Measurements from ENCODE around the gene RPS29.

The RPS29 gene

DNA sequence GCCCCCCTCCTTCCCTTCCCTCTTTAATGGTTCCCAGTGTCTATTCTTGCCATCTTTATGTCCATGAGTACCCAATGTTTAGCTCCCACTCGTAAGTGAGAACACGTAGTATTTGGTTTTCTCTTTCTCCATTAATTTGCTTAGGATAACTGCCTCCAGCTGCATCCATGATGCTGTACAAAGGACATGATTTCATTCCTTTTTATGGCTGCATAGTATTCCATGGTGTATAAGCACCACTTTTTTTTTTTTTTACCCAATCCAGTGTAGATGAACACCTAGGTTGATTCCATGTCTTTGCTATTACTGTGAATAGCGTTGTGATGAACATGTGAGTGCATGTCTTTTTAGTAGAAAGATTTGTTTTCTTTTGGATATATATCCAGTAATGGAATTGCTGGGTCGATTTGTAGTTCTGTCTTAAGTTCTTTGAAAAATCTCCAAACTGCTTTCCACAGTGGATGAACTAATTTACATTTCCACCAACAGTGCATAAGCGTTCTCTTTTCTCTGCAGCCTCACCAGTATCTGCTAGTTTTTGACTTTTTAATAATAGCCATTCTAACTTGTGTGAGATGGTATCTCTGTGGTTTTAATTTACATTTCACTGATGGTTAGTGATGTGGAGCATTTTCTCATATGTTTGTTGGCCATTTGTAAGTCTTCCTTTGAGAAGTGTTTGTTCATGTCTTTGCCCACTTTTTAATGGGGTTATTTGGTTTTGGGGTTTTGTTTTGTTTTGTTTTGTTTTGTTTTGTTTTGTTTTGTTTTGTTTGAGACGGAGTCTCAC is 26.0 kb downstream of the RPS29 start:
- H3K36me3 ChIP-seq (ENCODE audit: insufficient read depth, low read length) = no peaks in the 10 kb centered on the region
- no peaks in the 10 kb centered on the region for H3K9me3 ChIP-seq (ENCODE audit: low read length)
- H2AFZ ChIP-seq (ENCODE audit: low read length) = no peak overlapping the region
- H3K4me3 ChIP-seq (ENCODE audit: low read depth, low read length, poor library complexity, severe bottlenecking) = no peak overlapping the region
- H3K27ac ChIP-seq (ENCODE audit: low read depth, low read length, poor library complexity, severe bottlenecking) = no peak overlapping the region
- H3K4me1 ChIP-seq (ENCODE audit: insufficient read depth, low read length, severe bottlenecking) = no peaks in the 10 kb centered on the region
- no peaks in the 10 kb centered on the region for H4K20me1 ChIP-seq (ENCODE audit: insufficient read depth, low read length)
- H3K9ac ChIP-seq (ENCODE audit: low read length) = no peak overlapping the region
- no peak overlapping the region for H3K4me2 ChIP-seq (ENCODE audit: low read length)
- no peaks in the 10 kb centered on the region for H3K79me2 ChIP-seq (ENCODE audit: insufficient read depth, low read length)
- no peak for TF ChIP-seq EZH2 (IDR thresholded peaks at IDR 0.05; ENCODE audit: borderline replicate concordance, low read length)
- TF ChIP-seq, protein P1, sequence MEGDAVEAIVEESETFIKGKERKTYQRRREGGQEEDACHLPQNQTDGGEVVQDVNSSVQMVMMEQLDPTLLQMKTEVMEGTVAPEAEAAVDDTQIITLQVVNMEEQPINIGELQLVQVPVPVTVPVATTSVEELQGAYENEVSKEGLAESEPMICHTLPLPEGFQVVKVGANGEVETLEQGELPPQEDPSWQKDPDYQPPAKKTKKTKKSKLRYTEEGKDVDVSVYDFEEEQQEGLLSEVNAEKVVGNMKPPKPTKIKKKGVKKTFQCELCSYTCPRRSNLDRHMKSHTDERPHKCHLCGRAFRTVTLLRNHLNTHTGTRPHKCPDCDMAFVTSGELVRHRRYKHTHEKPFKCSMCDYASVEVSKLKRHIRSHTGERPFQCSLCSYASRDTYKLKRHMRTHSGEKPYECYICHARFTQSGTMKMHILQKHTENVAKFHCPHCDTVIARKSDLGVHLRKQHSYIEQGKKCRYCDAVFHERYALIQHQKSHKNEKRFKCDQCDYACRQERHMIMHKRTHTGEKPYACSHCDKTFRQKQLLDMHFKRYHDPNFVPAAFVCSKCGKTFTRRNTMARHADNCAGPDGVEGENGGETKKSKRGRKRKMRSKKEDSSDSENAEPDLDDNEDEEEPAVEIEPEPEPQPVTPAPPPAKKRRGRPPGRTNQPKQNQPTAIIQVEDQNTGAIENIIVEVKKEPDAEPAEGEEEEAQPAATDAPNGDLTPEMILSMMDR (IDR thresholded peaks at IDR 0.05; ENCODE audit: low read length) = no peak
- H3F3A ChIP-seq (ENCODE audit: insufficient read depth, low read length) = no peaks in the 10 kb centered on the region
- H3K9me2 ChIP-seq (ENCODE audit: low read depth, low read length) = no peaks in the 10 kb centered on the region
- no peaks in the 10 kb centered on the region; the same call in 1 of the 2 replicates for H3K27me3 ChIP-seq (ENCODE audit: insufficient read depth, low read length)

DNA sequence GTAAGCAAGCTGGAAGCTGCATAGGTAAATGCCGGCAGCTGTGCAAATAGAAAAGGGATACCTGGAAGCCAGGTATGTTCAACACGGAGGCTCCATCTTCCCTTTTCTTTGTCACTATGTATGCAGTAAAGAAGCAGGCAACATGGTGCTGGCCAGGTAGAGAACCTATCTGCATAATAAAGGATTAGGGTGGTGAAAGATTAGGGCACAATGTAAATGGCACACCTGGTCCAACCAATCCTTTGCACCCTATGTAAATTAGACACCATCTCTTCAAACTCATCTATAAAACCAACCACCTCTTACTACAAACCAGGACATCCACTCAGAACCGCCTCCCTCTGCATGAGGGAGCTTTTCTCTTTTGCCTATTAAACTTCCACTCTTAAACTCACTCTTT is 32.3 kb downstream of the RPS29 start:
- no peak for TF ChIP-seq EZH2 (IDR thresholded peaks at IDR 0.05; ENCODE audit: borderline replicate concordance, low read length)
- TF ChIP-seq, protein P1 (IDR thresholded peaks at IDR 0.05; ENCODE audit: low read length) = no peak
- no peak overlapping the region for H3K27ac ChIP-seq (ENCODE audit: low read depth, low read length, poor library complexity, severe bottlenecking)
- no peaks in the 10 kb centered on the region for H3K27me3 ChIP-seq (ENCODE audit: insufficient read depth, low read length)
- H3K4me1 ChIP-seq (ENCODE audit: insufficient read depth, low read length, severe bottlenecking) = no peaks in the 10 kb centered on the region
- no peak overlapping the region for H2AFZ ChIP-seq (ENCODE audit: low read length)
- H4K20me1 ChIP-seq (ENCODE audit: insufficient read depth, low read length) = no peaks in the 10 kb centered on the region
- H3K4me3 ChIP-seq (ENCODE audit: low read depth, low read length, poor library complexity, severe bottlenecking) = no peak overlapping the region
- H3K9me2 ChIP-seq (ENCODE audit: low read depth, low read length) = no peaks in the 10 kb centered on the region
- H3K4me2 ChIP-seq (ENCODE audit: low read length) = no peak overlapping the region
- no peaks in the 10 kb centered on the region for H3K9me3 ChIP-seq (ENCODE audit: low read length)
- H3K79me2 ChIP-seq (ENCODE audit: insufficient read depth, low read length) = no peaks in the 10 kb centered on the region
- H3F3A ChIP-seq (ENCODE audit: insufficient read depth, low read length) = no peaks in the 10 kb centered on the region
- H3K36me3 ChIP-seq (ENCODE audit: insufficient read depth, low read length) = no peaks in the 10 kb centered on the region
- H3K9ac ChIP-seq (ENCODE audit: low read length) = no peak overlapping the region

DNA sequence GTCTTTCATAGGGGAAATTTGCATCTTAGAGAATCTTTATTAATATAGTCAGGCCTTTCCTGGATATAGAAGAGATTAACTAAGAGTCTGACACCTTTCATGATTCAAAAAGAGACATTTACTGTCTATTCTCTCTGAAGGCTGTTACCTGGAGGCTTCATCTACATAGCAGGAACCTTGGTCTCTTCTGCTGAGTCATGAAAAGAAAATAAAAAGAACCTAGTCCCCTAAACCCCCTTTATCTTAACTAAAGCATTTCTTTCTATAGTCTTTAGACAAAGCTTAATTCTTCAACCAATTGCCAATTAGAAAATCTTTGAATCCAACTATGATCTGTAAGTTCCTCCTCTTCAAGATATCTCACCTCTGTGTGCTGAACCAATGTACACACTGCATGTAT is 33.1 kb downstream of the RPS29 start:
- H3K9me3 ChIP-seq (ENCODE audit: low read length) = no peaks in the 10 kb centered on the region
- H2AFZ ChIP-seq (ENCODE audit: low read length) = no peak overlapping the region
- H3K9ac ChIP-seq (ENCODE audit: low read length) = no peak overlapping the region
- no peaks in the 10 kb centered on the region for H3K27me3 ChIP-seq (ENCODE audit: insufficient read depth, low read length)
- no peak overlapping the region for H3K27ac ChIP-seq (ENCODE audit: low read depth, low read length, poor library complexity, severe bottlenecking)
- no peaks in the 10 kb centered on the region for H3K9me2 ChIP-seq (ENCODE audit: low read depth, low read length)
- H3K79me2 ChIP-seq (ENCODE audit: insufficient read depth, low read length) = no peaks in the 10 kb centered on the region
- no peak overlapping the region for H3K4me3 ChIP-seq (ENCODE audit: low read depth, low read length, poor library complexity, severe bottlenecking)
- H3K4me1 ChIP-seq (ENCODE audit: insufficient read depth, low read length, severe bottlenecking) = no peaks in the 10 kb centered on the region
- no peaks in the 10 kb centered on the region for H4K20me1 ChIP-seq (ENCODE audit: insufficient read depth, low read length)
- TF ChIP-seq, protein P1 (IDR thresholded peaks at IDR 0.05; ENCODE audit: low read length) = no peak
- TF ChIP-seq EZH2 (IDR thresholded peaks at IDR 0.05; ENCODE audit: borderline replicate concordance, low read length) = no peak
- H3K4me2 ChIP-seq (ENCODE audit: low read length) = no peak overlapping the region
- no peaks in the 10 kb centered on the region for H3F3A ChIP-seq (ENCODE audit: insufficient read depth, low read length)
- H3K36me3 ChIP-seq (ENCODE audit: insufficient read depth, low read length) = no peaks in the 10 kb centered on the region
